Panc1 (cell line): Measurements from ENCODE around the gene ARHGEF3. TPM values are rescaled to one million over a fixed set of nuclear protein-coding genes. Genes with fewer than 3 reads are reported as not detected.

ENCODE experiments used
- ATAC-seq: fragments of 200-7000 bp; cut with Tn5 transposase; 2 replicates; pipeline ENCODE4 v1.9.1; 2020; ENCODE audit warnings: mild to moderate bottlenecking, moderate library complexity
- BruUV-seq: library from RNA; stranded (reverse); fragments of 400-500 nt; replicated peaks from 2 replicates; lab custom pipeline; 2021; lab: Mats Ljungman, UMichigan
- CTCF ChIA-PET: fragments of 300-600 bp; sonication (Branson Sonifier 250); formaldehyde crosslinking; loops from one replicate; lab custom pipeline; 2022; ENCODE audit warnings: antibody characterized with exemption; lab: Charles Lee
- POLR2A ChIA-PET: fragments of 300-600 bp; sonication (Branson Sonifier 250); formaldehyde crosslinking; loops from one replicate; lab custom pipeline; 2022; ENCODE audit warnings: antibody characterized with exemption; lab: Charles Lee
- DNase-seq: peaks from one replicate; pipeline ENCODE4 v3.0.0-alpha.2; 2010; ENCODE audit warnings: low read depth, low spot score
- H3K27ac ChIP-seq: 2 replicates; pipeline ENCODE4 v1.5.1; 2011; ENCODE audit warnings: mild to moderate bottlenecking, low read length, inconsistent platforms
- H3K27me3 ChIP-seq: fragments of 200-500 bp; sonication (Bioruptor generic); 2 replicates; pipeline ENCODE4 v1.6.0; 2014; ENCODE audit warnings: low read length, inconsistent platforms; ENCODE audit not compliant: control insufficient read depth, insufficient read depth
- H3K36me3 ChIP-seq: fragments of 200-500 bp; sonication (Bioruptor generic); 2 replicates; pipeline ENCODE4 v1.5.1; 2014; ENCODE audit warnings: inconsistent platforms, mild to moderate bottlenecking, low read length, moderate library complexity; ENCODE audit not compliant: control insufficient read depth, insufficient read depth
- H3K4me1 ChIP-seq: 2 replicates; pipeline ENCODE4 v1.5.1; 2011; ENCODE audit warnings: inconsistent platforms, mild to moderate bottlenecking, low read length, moderate library complexity; ENCODE audit not compliant: control insufficient read depth, insufficient read depth
- H3K4me3 ChIP-seq, 2 experiments: 2 replicates each; pipeline ENCODE4 v1.5.1; 2011 to 2012; ENCODE audit warnings: low read depth in 2 of 2, low read length in 2 of 2, mild to moderate bottlenecking in 2 of 2, inconsistent platforms in 1 of 2, moderate library complexity in 1 of 2
- H3K9me3 ChIP-seq: fragments of 200-500 bp; sonication (Bioruptor generic); 2 replicates; pipeline ENCODE4 v1.5.1; 2014; ENCODE audit warnings: low read depth, mild to moderate bottlenecking, inconsistent platforms, low read length, moderate library complexity; ENCODE audit not compliant: control insufficient read depth, insufficient read depth
- POLR2AphosphoS5 ChIP-seq: IDR thresholded peaks from 2 replicates; pipeline ENCODE4 v1.6.1; 2012; ENCODE audit warnings: mild to moderate bottlenecking, low read depth, low read length, moderate library complexity
- SIN3A ChIP-seq: IDR thresholded peaks from 2 replicates; pipeline ENCODE4 v1.6.1; 2012; ENCODE audit warnings: low read depth, mild to moderate bottlenecking, low read length, moderate library complexity, borderline replicate concordance; ENCODE audit not compliant: insufficient read depth
- TCF7L2 ChIP-seq: IDR thresholded peaks from 2 replicates; pipeline ENCODE4 v1.6.1; 2011; ENCODE audit warnings: mild to moderate bottlenecking, low read depth, low read length, inconsistent platforms
- in situ Hi-C: cut with HindIII; loops from 2 replicates; pipeline ENCODE4 v1.10.0; 2016; ENCODE audit warnings: low sequenced_read_pairs, low pct_unique_long_range_greater_than_20kb
- intact Hi-C: fragments of 100-400 bp; cut with micrococcal nuclease; formaldehyde crosslinking; loops from one replicate; pipeline ENCODE4 v1.10.0; 2022; ENCODE audit not compliant: unreplicated experiment
- total RNA-seq: library from RNA; stranded (reverse); gene quantifications from one replicate; pipeline ENCODE4 v1.2.1, GENCODE V29; 2021; ENCODE audit not compliant: unreplicated experiment
- TF ChIP-seq, protein P1 (sequence below), 2 experiments: IDR thresholded peaks; 2 replicates each; pipeline ENCODE4 v1.6.1; 2011 to 2012; ENCODE audit warnings: low read depth in 2 of 2, control low read depth in 1 of 2, low read length in 1 of 2, mild to moderate bottlenecking in 1 of 2, moderate library complexity in 1 of 2; ENCODE audit not compliant: insufficient read depth in 1 of 2
- TF ChIP-seq, protein P2 (sequence below): fragments of 450-650 bp; IDR thresholded peaks from 2 replicates; pipeline ENCODE4 v1.5.1; 2017; ENCODE audit warnings: mild to moderate bottlenecking

The ARHGEF3 gene
- total RNA-seq, 1 experiment from 2014 or later, result 19.8 TPM

DNA sequence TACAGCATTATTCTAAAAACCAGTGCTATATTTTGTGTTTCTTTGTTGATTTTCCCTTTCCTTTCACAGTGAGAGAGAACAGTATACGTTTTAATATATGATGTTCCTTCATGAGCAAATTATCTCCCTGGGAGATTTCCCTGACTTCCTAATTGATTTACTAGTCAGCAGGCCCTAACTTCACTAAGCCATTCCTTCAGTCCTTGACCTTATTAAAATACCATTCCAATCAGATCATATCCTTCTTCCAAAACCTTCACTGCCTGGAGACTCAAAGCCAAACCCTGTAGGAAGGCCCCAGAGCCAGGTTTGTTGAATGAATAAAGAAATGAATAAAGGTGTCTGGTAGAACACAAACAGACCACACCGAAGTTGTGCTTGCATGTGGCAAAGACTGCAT lies 43.8 kb upstream of the ARHGEF3 start:
- ChIA-PET CTCF (no interaction called here), POLR2A (no interaction called here)
- Histone ChIP-seq H3K36me3 (no peaks in the 10 kb centered on the region), H3K4me1 (no peaks in the 10 kb centered on the region; the same call in 1 of the 2 replicates), H3K27ac (no peak overlapping the region), H3K9me3 (no peaks in the 10 kb centered on the region), H3K27me3 (no peaks in the 10 kb centered on the region), H3K4me3 (no peak overlapping the region)
- in situ Hi-C loops, result no loop called here
- TF ChIP-seq, protein P1, sequence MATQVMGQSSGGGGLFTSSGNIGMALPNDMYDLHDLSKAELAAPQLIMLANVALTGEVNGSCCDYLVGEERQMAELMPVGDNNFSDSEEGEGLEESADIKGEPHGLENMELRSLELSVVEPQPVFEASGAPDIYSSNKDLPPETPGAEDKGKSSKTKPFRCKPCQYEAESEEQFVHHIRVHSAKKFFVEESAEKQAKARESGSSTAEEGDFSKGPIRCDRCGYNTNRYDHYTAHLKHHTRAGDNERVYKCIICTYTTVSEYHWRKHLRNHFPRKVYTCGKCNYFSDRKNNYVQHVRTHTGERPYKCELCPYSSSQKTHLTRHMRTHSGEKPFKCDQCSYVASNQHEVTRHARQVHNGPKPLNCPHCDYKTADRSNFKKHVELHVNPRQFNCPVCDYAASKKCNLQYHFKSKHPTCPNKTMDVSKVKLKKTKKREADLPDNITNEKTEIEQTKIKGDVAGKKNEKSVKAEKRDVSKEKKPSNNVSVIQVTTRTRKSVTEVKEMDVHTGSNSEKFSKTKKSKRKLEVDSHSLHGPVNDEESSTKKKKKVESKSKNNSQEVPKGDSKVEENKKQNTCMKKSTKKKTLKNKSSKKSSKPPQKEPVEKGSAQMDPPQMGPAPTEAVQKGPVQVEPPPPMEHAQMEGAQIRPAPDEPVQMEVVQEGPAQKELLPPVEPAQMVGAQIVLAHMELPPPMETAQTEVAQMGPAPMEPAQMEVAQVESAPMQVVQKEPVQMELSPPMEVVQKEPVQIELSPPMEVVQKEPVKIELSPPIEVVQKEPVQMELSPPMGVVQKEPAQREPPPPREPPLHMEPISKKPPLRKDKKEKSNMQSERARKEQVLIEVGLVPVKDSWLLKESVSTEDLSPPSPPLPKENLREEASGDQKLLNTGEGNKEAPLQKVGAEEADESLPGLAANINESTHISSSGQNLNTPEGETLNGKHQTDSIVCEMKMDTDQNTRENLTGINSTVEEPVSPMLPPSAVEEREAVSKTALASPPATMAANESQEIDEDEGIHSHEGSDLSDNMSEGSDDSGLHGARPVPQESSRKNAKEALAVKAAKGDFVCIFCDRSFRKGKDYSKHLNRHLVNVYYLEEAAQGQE (IDR thresholded peaks at IDR 0.05; ENCODE audit: insufficient read depth in 1 of 2, low read depth in 2 of 2, low read length in 1 of 2), result no peak
- TF ChIP-seq TCF7L2 (no peak), POLR2AphosphoS5 (no peak), SIN3A (no peak)
- TF ChIP-seq, protein P2, sequence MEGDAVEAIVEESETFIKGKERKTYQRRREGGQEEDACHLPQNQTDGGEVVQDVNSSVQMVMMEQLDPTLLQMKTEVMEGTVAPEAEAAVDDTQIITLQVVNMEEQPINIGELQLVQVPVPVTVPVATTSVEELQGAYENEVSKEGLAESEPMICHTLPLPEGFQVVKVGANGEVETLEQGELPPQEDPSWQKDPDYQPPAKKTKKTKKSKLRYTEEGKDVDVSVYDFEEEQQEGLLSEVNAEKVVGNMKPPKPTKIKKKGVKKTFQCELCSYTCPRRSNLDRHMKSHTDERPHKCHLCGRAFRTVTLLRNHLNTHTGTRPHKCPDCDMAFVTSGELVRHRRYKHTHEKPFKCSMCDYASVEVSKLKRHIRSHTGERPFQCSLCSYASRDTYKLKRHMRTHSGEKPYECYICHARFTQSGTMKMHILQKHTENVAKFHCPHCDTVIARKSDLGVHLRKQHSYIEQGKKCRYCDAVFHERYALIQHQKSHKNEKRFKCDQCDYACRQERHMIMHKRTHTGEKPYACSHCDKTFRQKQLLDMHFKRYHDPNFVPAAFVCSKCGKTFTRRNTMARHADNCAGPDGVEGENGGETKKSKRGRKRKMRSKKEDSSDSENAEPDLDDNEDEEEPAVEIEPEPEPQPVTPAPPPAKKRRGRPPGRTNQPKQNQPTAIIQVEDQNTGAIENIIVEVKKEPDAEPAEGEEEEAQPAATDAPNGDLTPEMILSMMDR, result no peak
- ATAC-seq, result no peak
- DNase-seq, result no peak
- no TSS peak for BruUV-seq
- intact Hi-C loops, result no loop called here

DNA sequence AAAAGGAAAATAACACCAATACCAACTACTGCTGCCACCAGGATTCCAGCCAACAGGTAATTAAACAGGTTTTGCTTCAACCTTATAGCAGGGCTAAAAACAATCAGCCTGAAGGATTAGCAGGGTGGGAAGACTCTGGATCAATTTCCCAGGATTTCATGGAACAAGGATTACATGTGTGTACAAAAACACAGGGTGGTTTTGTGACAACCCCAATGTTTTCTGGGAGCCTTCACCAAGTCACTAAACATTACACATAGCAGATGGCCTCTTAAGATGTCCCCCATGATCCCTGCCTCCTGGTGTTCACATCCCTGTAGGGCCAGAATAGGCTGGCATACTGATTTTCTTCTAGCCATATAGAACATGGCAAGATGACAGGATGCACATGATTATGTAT lies 42.8 kb upstream of the ARHGEF3 start:
- ChIA-PET POLR2A (no interaction called here), CTCF (no interaction called here)
- in situ Hi-C loops (no loop called here), intact Hi-C loops (no loop called here)
- Histone ChIP-seq H3K27me3 (no peaks in the 10 kb centered on the region), H3K4me3 (no peak overlapping the region), H3K9me3 (no peaks in the 10 kb centered on the region), H3K27ac (no peak overlapping the region), H3K36me3 (no peaks in the 10 kb centered on the region), H3K4me1 (peaks cover 7% of the 10 kb centered on the region; the same call in 1 of the 2 replicates)
- ATAC-seq, result no peak
- no TSS peak for BruUV-seq
- no peak for DNase-seq
- TF ChIP-seq, protein P1 (IDR thresholded peaks at IDR 0.05; ENCODE audit: insufficient read depth in 1 of 2, low read depth in 2 of 2, low read length in 1 of 2), result no peak
- TF ChIP-seq TCF7L2, result no peak
- TF ChIP-seq, protein P2, result no peak
- TF ChIP-seq SIN3A, result no peak
